Neural progenitor cell (in vitro differentiated cells): ENCODE data around the gene NUP107.

Experiments used
- CTCF ChIP-seq: fragments of 200-600 bp; sonication (generic); IDR thresholded peaks from 2 replicates; pipeline ENCODE4 v1.5.1; 2017; ENCODE audit warnings: antibody characterized with exemption, mild to moderate bottlenecking
- EZH2 ChIP-seq: fragments of 200-600 bp; sonication (generic); IDR thresholded peaks from 2 replicates; pipeline ENCODE4 v1.6.1; 2017; ENCODE audit warnings: antibody characterized with exemption, mild to moderate bottlenecking, moderate library complexity
- EZH2phosphoT487 ChIP-seq: fragments of 200-600 bp; sonication (generic); IDR thresholded peaks from 2 replicates; pipeline ENCODE4 v1.6.1; 2017; ENCODE audit warnings: antibody characterized with exemption

- TF ChIP-seq CTCF, result no peak
- no peak for TF ChIP-seq EZH2
- TF ChIP-seq EZH2phosphoT487, result no peak
Observed at GRCh38 chr12:68727776-68728175, 41.0 kb downstream of the NUP107 start.
